HCT116 (cell line): ENCODE data around the gene PDZRN4. TPM values are rescaled to one million over a fixed set of nuclear protein-coding genes. Genes with fewer than 3 reads are reported as not detected.
A peak's percentile ranks its signal among the peaks of the same experiment; 100 is the strongest.

Source experiments
- ATAC-seq: fragments of 200-7000 bp; cut with Tn5 transposase; 2 replicates; pipeline ENCODE4 v1.9.1; 2020; ENCODE audit warnings: mild to moderate bottlenecking, moderate library complexity
- BruUV-seq: library from RNA; stranded (reverse); fragments of 400-500 nt; replicated peaks from 2 replicates; lab custom pipeline; 2021; lab: Mats Ljungman, UMichigan
- CTCF ChIA-PET: fragments of 300-600 bp; sonication (Branson Sonifier 250); formaldehyde crosslinking; loops from one replicate; lab custom pipeline; 2021; ENCODE audit warnings: antibody characterized with exemption; lab: Charles Lee
- POLR2A ChIA-PET: fragments of 300-600, 350-600 bp; sonication (Branson Sonifier 250); formaldehyde crosslinking; loops from one replicate; lab custom pipeline; 2021; ENCODE audit warnings: antibody characterized with exemption; lab: Charles Lee
- RAD21 ChIA-PET, 2 experiments: fragments of 300-600 bp; sonication (Branson Sonifier 250); formaldehyde crosslinking; loops; one replicate each; lab custom pipeline; 2023; ENCODE audit warnings: low total read pairs in 2 of 2; ENCODE audit not compliant: uncharacterized antibody in 2 of 2, unreplicated experiment in 2 of 2, low non-redundant PET in 1 of 2; lab: Charles Lee
- DNase-seq: peaks from one replicate; pipeline ENCODE4 v3.0.0-alpha.2; 2010; ENCODE audit warnings: low read depth, low spot score
- H2AFZ ChIP-seq: fragments of 200-600 bp; shearing (Covaris generic), sonication (generic); 2 replicates; pipeline ENCODE4 v1.6.1; 2017; ENCODE audit warnings: low read depth, mixed run types, mixed read lengths, antibody characterized with exemption, low read length; ENCODE audit not compliant: poor library complexity, severe bottlenecking
- H3K27ac ChIP-seq: 2 replicates; pipeline ENCODE4 v1.5.1; 2012; ENCODE audit warnings: low read depth, low read length
- H3K27me3 ChIP-seq: fragments of 200-600 bp; sonication (generic); 2 replicates; pipeline ENCODE4 v1.6.1; 2016; ENCODE audit warnings: mixed run types, low read length, mixed read lengths; ENCODE audit not compliant: insufficient read depth
- H3K36me3 ChIP-seq, 2 experiments: fragments of 200-500 bp in 1 of 2; fragments of 200-600 bp in 1 of 2; sonication (Bioruptor generic) in 1 of 2; sonication (generic) in 1 of 2; 2 replicates each; pipeline versions ENCODE4 v1.5.1 to v1.6.1; 2014 to 2016; ENCODE audit warnings: low read length in 2 of 2, inconsistent platforms in 1 of 2, mixed read lengths in 1 of 2, mixed run types in 1 of 2; ENCODE audit not compliant: insufficient read depth in 2 of 2, control insufficient read depth in 1 of 2
- H3K4me1 ChIP-seq, 2 experiments: fragments of 200-600 bp in 1 of 2; sonication (generic) in 1 of 2; 2 replicates each; pipeline versions ENCODE4 v1.5.1 to v1.6.1; 2012 to 2017; ENCODE audit warnings: low read length in 2 of 2, inconsistent platforms in 1 of 2, mild to moderate bottlenecking in 1 of 2, mixed read lengths in 1 of 2, mixed run types in 1 of 2, moderate library complexity in 1 of 2; ENCODE audit not compliant: insufficient read depth in 2 of 2, control insufficient read depth in 1 of 2
- H3K4me2 ChIP-seq: fragments of 200-600 bp; sonication (generic); 2 replicates; pipeline ENCODE4 v1.6.1; 2017; ENCODE audit warnings: mixed run types, low read length, mixed read lengths
- H3K4me3 ChIP-seq, 2 experiments: fragments of 200-600 bp in 1 of 2; sonication (generic) in 1 of 2; replicated peaks in 1 of 2; 2 replicates each; pipeline ENCODE4 v1.5.1; 2011 to 2016; ENCODE audit warnings: low read length in 2 of 2, control low read depth in 1 of 2, low read depth in 1 of 2, mild to moderate bottlenecking in 1 of 2, mixed read lengths in 1 of 2, mixed run types in 1 of 2
- H3K79me2 ChIP-seq: fragments of 200-600 bp; sonication (generic); 2 replicates; pipeline ENCODE4 v1.6.1; 2017; ENCODE audit warnings: mild to moderate bottlenecking, mixed run types, low read length, moderate library complexity, mixed read lengths; ENCODE audit not compliant: insufficient read depth
- H3K9ac ChIP-seq: fragments of 200-600 bp; sonication (generic); 2 replicates; pipeline ENCODE4 v1.6.1; 2016; ENCODE audit warnings: low read length, mixed read lengths
- H3K9me2 ChIP-seq: fragments of 200-600 bp; sonication (generic), shearing (Covaris generic); 2 replicates; pipeline ENCODE4 v1.6.1; 2017; ENCODE audit warnings: mixed run types, mild to moderate bottlenecking, moderate library complexity; ENCODE audit not compliant: insufficient read depth
- H3K9me3 ChIP-seq, 2 experiments: fragments of 200-500 bp in 1 of 2; fragments of 200-600 bp in 1 of 2; sonication (Bioruptor generic) in 1 of 2; sonication (generic) in 1 of 2; 2 replicates each; pipeline ENCODE4 v1.6.1; 2014 to 2017; ENCODE audit warnings: low read length in 2 of 2, mixed read lengths in 2 of 2, inconsistent platforms in 1 of 2, low read depth in 1 of 2, mild to moderate bottlenecking in 1 of 2, mixed run types in 1 of 2, moderate library complexity in 1 of 2; ENCODE audit not compliant: control insufficient read depth in 1 of 2, insufficient read depth in 1 of 2
- H4K20me1 ChIP-seq: fragments of 200-600 bp; sonication (generic), shearing (Covaris generic); 2 replicates; pipeline ENCODE4 v1.6.1; 2017; ENCODE audit warnings: mixed run types, mild to moderate bottlenecking, moderate library complexity; ENCODE audit not compliant: insufficient read depth
- CTCF ChIP-seq, 3 experiments: fragments of 200-600 bp in 1 of 3; sonication (generic) in 1 of 3; IDR thresholded peaks in 2 of 3; conservative IDR thresholded peaks in 1 of 3; 2 replicates each; pipeline ENCODE4 v1.5.1; 2012 to 2017; ENCODE audit warnings: low read depth in 2 of 3, low read length in 2 of 3, antibody characterized with exemption in 1 of 3, borderline replicate concordance in 1 of 3, control low read depth in 1 of 3, mild to moderate bottlenecking in 1 of 3, mixed read lengths in 1 of 3, mixed run types in 1 of 3, moderate library complexity in 1 of 3; ENCODE audit not compliant: insufficient read depth in 1 of 3
- EGR1 ChIP-seq: IDR thresholded peaks from 2 replicates; pipeline ENCODE4 v1.6.1; 2012; ENCODE audit warnings: low read depth
- EZH2phosphoT487 ChIP-seq: fragments of 200-600 bp; IDR thresholded peaks from 2 replicates; pipeline ENCODE4 v1.6.1; 2018; ENCODE audit warnings: antibody characterized with exemption, borderline replicate concordance
- MAX ChIP-seq: IDR thresholded peaks from 2 replicates; pipeline ENCODE4 v1.6.1; 2012
- POLR2A ChIP-seq: IDR thresholded peaks from 2 replicates; pipeline ENCODE4 v1.7.0; 2011; ENCODE audit warnings: borderline replicate concordance; ENCODE audit not compliant: insufficient read depth, insufficient read length; ENCODE audit errors: extremely low read depth
- POLR2AphosphoS5 ChIP-seq: IDR thresholded peaks from 2 replicates; pipeline ENCODE4 v1.6.1; 2011; ENCODE audit warnings: mild to moderate bottlenecking, low read depth, low read length, moderate library complexity
- SIN3A ChIP-seq: IDR thresholded peaks from 2 replicates; pipeline ENCODE4 v1.6.1; 2012; ENCODE audit warnings: low read depth
- ZBTB33 ChIP-seq: IDR thresholded peaks from 2 replicates; pipeline ENCODE4 v1.6.1; 2011; ENCODE audit warnings: mild to moderate bottlenecking, low read length, moderate library complexity; ENCODE audit not compliant: insufficient replicate concordance; ENCODE audit errors: extremely low read depth
- ZNF274 ChIP-seq: fragments of 200-500 bp; sonication (Bioruptor generic); IDR thresholded peaks from 2 replicates; pipeline ENCODE4 v1.6.1; 2014; ENCODE audit warnings: mild to moderate bottlenecking, low read depth, low read length, inconsistent platforms
- intact Hi-C: fragments of 100-400 bp; cut with micrococcal nuclease; formaldehyde crosslinking; loops from 2 replicates; pipeline ENCODE4 v1.10.0; 2022
- total RNA-seq: library from RNA; stranded (reverse); gene quantifications from one replicate; pipeline ENCODE4 v1.2.1, GENCODE V29; 2021; ENCODE audit not compliant: unreplicated experiment
- TF ChIP-seq, protein P1 (sequence below): IDR thresholded peaks from 2 replicates; pipeline ENCODE4 v1.6.1; 2012
- TF ChIP-seq, protein P2 (sequence below): IDR thresholded peaks from 2 replicates; pipeline ENCODE4 v1.6.1; 2012; ENCODE audit warnings: low read depth

The PDZRN4 gene
- total RNA-seq, 1 experiment from 2014 or later = not detected

- peaks cover 4 to 24% of the 10 kb centered on the region in 2 experiments for H3K4me1 ChIP-seq
- no peak overlapping the region for H3K9ac ChIP-seq
- POLR2A ChIA-PET = no interaction called here
- ATAC-seq (peak; percentile 92), DNase-seq (peak; percentile 38)
- H3K4me3 ChIP-seq = peak overlapping the region in 1 of 2 experiments; percentile 32; a peak in 2 of 4 replicates
- H3K9me2 ChIP-seq = no peaks in the 10 kb centered on the region
- CTCF ChIA-PET = no interaction called here
- H3K79me2 ChIP-seq = no peaks in the 10 kb centered on the region
- H3K9me3 ChIP-seq = no peaks in the 10 kb centered on the region
- TF ChIP-seq POLR2AphosphoS5 = no peak
- TF ChIP-seq ZBTB33 = no peak
- no peaks in the 10 kb centered on the region for H4K20me1 ChIP-seq
- BruUV-seq = no TSS peak
- no peaks in the 10 kb centered on the region for H3K36me3 ChIP-seq
- H2AFZ ChIP-seq = peak overlapping the region; percentile 87
- H3K27ac ChIP-seq = no peak overlapping the region
- intact Hi-C loops = no loop called here
- peak overlapping the region; percentile 64 for H3K4me2 ChIP-seq
- RAD21 ChIA-PET = no interaction called here
- H3K27me3 ChIP-seq = no peaks in the 10 kb centered on the region
Observed at GRCh38 chr12:41293011-41293410, 104.9 kb downstream of the PDZRN4 start.

GRCh38 chr12:41293461-41293860 lies 105.3 kb downstream of the PDZRN4 start:
- DNase-seq (no peak), ATAC-seq (peak; percentile 15; the same call in 1 of the 2 replicates)
- Histone ChIP-seq H3K9me2 (no peaks in the 10 kb centered on the region), H3K4me3 (peak overlapping the region in 1 of 2 experiments; percentile 32; a peak in 2 of 4 replicates), H3K9me3 (no peaks in the 10 kb centered on the region), H3K4me1 (peaks cover 4 to 24% of the 10 kb centered on the region in 2 experiments), H2AFZ (peak overlapping the region; percentile 87), H3K36me3 (no peaks in the 10 kb centered on the region), H4K20me1 (no peaks in the 10 kb centered on the region), H3K79me2 (no peaks in the 10 kb centered on the region), H3K27ac (no peak overlapping the region), H3K27me3 (no peaks in the 10 kb centered on the region), H3K4me2 (peak overlapping the region; percentile 64), H3K9ac (no peak overlapping the region)
- intact Hi-C loops = no loop called here
- RAD21 ChIA-PET = no interaction called here
- POLR2A ChIA-PET = no interaction called here
- BruUV-seq = no TSS peak
- CTCF ChIA-PET = no interaction called here
- TF ChIP-seq MAX = no peak
- no peak for TF ChIP-seq EZH2phosphoT487
- TF ChIP-seq POLR2A = no peak
- TF ChIP-seq, protein P1, sequence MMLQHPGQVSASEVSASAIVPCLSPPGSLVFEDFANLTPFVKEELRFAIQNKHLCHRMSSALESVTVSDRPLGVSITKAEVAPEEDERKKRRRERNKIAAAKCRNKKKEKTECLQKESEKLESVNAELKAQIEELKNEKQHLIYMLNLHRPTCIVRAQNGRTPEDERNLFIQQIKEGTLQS = no peak
- TF ChIP-seq CTCF (IDR thresholded peaks at IDR 0.05 in 2 of 3, conservative IDR thresholded peaks at IDR 0.05 in 1 of 3; ENCODE audit: borderline replicate concordance in 1 of 3, insufficient read depth in 1 of 3, low read depth in 2 of 3, low read length in 2 of 3) = no peak
- no peak for TF ChIP-seq EGR1
- TF ChIP-seq, protein P2, sequence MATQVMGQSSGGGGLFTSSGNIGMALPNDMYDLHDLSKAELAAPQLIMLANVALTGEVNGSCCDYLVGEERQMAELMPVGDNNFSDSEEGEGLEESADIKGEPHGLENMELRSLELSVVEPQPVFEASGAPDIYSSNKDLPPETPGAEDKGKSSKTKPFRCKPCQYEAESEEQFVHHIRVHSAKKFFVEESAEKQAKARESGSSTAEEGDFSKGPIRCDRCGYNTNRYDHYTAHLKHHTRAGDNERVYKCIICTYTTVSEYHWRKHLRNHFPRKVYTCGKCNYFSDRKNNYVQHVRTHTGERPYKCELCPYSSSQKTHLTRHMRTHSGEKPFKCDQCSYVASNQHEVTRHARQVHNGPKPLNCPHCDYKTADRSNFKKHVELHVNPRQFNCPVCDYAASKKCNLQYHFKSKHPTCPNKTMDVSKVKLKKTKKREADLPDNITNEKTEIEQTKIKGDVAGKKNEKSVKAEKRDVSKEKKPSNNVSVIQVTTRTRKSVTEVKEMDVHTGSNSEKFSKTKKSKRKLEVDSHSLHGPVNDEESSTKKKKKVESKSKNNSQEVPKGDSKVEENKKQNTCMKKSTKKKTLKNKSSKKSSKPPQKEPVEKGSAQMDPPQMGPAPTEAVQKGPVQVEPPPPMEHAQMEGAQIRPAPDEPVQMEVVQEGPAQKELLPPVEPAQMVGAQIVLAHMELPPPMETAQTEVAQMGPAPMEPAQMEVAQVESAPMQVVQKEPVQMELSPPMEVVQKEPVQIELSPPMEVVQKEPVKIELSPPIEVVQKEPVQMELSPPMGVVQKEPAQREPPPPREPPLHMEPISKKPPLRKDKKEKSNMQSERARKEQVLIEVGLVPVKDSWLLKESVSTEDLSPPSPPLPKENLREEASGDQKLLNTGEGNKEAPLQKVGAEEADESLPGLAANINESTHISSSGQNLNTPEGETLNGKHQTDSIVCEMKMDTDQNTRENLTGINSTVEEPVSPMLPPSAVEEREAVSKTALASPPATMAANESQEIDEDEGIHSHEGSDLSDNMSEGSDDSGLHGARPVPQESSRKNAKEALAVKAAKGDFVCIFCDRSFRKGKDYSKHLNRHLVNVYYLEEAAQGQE = no peak
- no peak for TF ChIP-seq SIN3A
- no peak for TF ChIP-seq ZNF274
